Trophoblast cell (in vitro differentiated cells and primary cell): ENCODE results near the gene MCTP2. TPM values are rescaled to one million over a fixed set of nuclear protein-coding genes. Genes with fewer than 3 reads are reported as not detected.

Experiments used
- DNase-seq, 2 donors: peaks; one replicate each; pipeline ENCODE4 v3.0.0-alpha.2; 2016
- H2AFZ ChIP-seq: 2 replicates; pipeline ENCODE4 v1.6.1; 2013; ENCODE audit warnings: low read length, moderate library complexity, mild to moderate bottlenecking; ENCODE audit not compliant: insufficient read depth, poor library complexity
- H2AK5ac ChIP-seq: 2 replicates; pipeline ENCODE4 v1.6.1; 2013; ENCODE audit warnings: mild to moderate bottlenecking, low read length
- H2BK120ac ChIP-seq: 2 replicates; pipeline ENCODE4 v1.6.1; 2013; ENCODE audit warnings: low read length, mild to moderate bottlenecking, moderate library complexity; ENCODE audit not compliant: insufficient read depth, poor library complexity
- H2BK12ac ChIP-seq: 2 replicates; pipeline ENCODE4 v1.6.1; 2013; ENCODE audit warnings: mild to moderate bottlenecking, low read length, moderate library complexity
- H2BK5ac ChIP-seq: 2 replicates; pipeline ENCODE4 v1.6.1; 2013; ENCODE audit warnings: low read length, low read depth, moderate library complexity, mild to moderate bottlenecking; ENCODE audit not compliant: poor library complexity
- H3K14ac ChIP-seq: 2 replicates; pipeline ENCODE4 v1.6.1; 2013; ENCODE audit warnings: mild to moderate bottlenecking, low read length
- H3K18ac ChIP-seq: 2 replicates; pipeline ENCODE4 v1.6.1; 2013; ENCODE audit warnings: mild to moderate bottlenecking, low read length
- H3K23ac ChIP-seq: 2 replicates; pipeline ENCODE4 v1.6.1; 2013; ENCODE audit warnings: low read length
- H3K27ac ChIP-seq: 2 replicates; pipeline ENCODE4 v1.5.1; 2013; ENCODE audit warnings: low read depth, mild to moderate bottlenecking, inconsistent platforms, low read length, moderate library complexity
- H3K27me3 ChIP-seq: 2 replicates; pipeline ENCODE4 v1.6.1; 2013; ENCODE audit warnings: inconsistent platforms, mild to moderate bottlenecking, low read length, moderate library complexity; ENCODE audit not compliant: insufficient read depth
- H3K36me3 ChIP-seq, 2 experiments: 1 replicate in 1 of 2; 2 replicates in 1 of 2; pipeline ENCODE4 v1.6.1; 2013; ENCODE audit warnings: low read length in 2 of 2, mild to moderate bottlenecking in 2 of 2, moderate library complexity in 1 of 2; ENCODE audit not compliant: insufficient read depth in 2 of 2, control insufficient read depth in 1 of 2
- H3K4ac ChIP-seq: 2 replicates; pipeline ENCODE4 v1.6.1; 2013; ENCODE audit warnings: low read depth, mild to moderate bottlenecking, low read length, moderate library complexity
- H3K4me1 ChIP-seq, 2 experiments: 1 replicate in 1 of 2; 2 replicates in 1 of 2; pipeline ENCODE4 v1.6.1; 2013; ENCODE audit warnings: low read length in 2 of 2, mild to moderate bottlenecking in 2 of 2, moderate library complexity in 1 of 2; ENCODE audit not compliant: insufficient read depth in 2 of 2, control insufficient read depth in 1 of 2
- H3K4me2 ChIP-seq: 2 replicates; pipeline ENCODE4 v1.6.1; 2013; ENCODE audit warnings: inconsistent platforms, mild to moderate bottlenecking, low read length, moderate library complexity
- H3K4me3 ChIP-seq: 2 replicates; pipeline ENCODE4 v1.5.1; 2013; ENCODE audit warnings: mild to moderate bottlenecking, low read depth, low read length, inconsistent platforms
- H3K79me1 ChIP-seq: one replicate; pipeline ENCODE4 v1.6.1; 2013; ENCODE audit warnings: low read length
- H3K79me2 ChIP-seq: 2 replicates; pipeline ENCODE4 v1.6.1; 2013; ENCODE audit warnings: low read length, mild to moderate bottlenecking; ENCODE audit not compliant: control insufficient read depth, insufficient read depth, poor library complexity
- H3K9ac ChIP-seq: 2 replicates; pipeline ENCODE4 v1.6.1; 2013; ENCODE audit warnings: mild to moderate bottlenecking, low read length
- H3K9me3 ChIP-seq: 2 replicates; pipeline ENCODE4 v1.6.1; 2013; ENCODE audit warnings: low read depth, mild to moderate bottlenecking, control low read depth, inconsistent platforms, low read length; ENCODE audit not compliant: insufficient read depth
- H4K12ac ChIP-seq: 2 replicates; pipeline ENCODE4 v1.6.1; 2013; ENCODE audit warnings: low read depth, mild to moderate bottlenecking, low read length, moderate library complexity
- H4K8ac ChIP-seq: 2 replicates; pipeline ENCODE4 v1.6.1; 2013; ENCODE audit warnings: low read depth, mild to moderate bottlenecking, low read length, moderate library complexity
- H4K91ac ChIP-seq: one replicate; pipeline ENCODE4 v1.6.1; 2013; ENCODE audit warnings: low read depth, mild to moderate bottlenecking, low read length, moderate library complexity
- WGBS: extraction: QIAGEN DNeasy Blood & Tissue Kit; methylation state at CpG from one replicate; pipeline ENCODE4 v1.1.7; 2013; ENCODE audit warnings: missing lambda C conversion rate; ENCODE audit not compliant: insufficient read length, insufficient coverage; ENCODE audit errors: extremely low coverage; 5-methylcytosine and 5-hydroxymethylcytosine counted together
- polyA plus RNA-seq: library from polyadenylated mRNA; stranded (reverse); fragments of 200-250 nt; gene quantifications from 2 replicates; pipeline ENCODE4 v1.2.3, GENCODE V29; 2013

MCTP2 gene, protein sequence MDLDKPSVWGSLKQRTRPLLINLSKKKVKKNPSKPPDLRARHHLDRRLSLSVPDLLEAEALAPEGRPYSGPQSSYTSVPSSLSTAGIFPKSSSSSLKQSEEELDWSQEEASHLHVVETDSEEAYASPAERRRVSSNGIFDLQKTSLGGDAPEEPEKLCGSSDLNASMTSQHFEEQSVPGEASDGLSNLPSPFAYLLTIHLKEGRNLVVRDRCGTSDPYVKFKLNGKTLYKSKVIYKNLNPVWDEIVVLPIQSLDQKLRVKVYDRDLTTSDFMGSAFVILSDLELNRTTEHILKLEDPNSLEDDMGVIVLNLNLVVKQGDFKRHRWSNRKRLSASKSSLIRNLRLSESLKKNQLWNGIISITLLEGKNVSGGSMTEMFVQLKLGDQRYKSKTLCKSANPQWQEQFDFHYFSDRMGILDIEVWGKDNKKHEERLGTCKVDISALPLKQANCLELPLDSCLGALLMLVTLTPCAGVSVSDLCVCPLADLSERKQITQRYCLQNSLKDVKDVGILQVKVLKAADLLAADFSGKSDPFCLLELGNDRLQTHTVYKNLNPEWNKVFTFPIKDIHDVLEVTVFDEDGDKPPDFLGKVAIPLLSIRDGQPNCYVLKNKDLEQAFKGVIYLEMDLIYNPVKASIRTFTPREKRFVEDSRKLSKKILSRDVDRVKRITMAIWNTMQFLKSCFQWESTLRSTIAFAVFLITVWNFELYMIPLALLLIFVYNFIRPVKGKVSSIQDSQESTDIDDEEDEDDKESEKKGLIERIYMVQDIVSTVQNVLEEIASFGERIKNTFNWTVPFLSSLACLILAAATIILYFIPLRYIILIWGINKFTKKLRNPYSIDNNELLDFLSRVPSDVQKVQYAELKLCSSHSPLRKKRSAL
- 3.0 and 3.3 TPM in 2 replicates for polyA plus RNA-seq

DNA sequence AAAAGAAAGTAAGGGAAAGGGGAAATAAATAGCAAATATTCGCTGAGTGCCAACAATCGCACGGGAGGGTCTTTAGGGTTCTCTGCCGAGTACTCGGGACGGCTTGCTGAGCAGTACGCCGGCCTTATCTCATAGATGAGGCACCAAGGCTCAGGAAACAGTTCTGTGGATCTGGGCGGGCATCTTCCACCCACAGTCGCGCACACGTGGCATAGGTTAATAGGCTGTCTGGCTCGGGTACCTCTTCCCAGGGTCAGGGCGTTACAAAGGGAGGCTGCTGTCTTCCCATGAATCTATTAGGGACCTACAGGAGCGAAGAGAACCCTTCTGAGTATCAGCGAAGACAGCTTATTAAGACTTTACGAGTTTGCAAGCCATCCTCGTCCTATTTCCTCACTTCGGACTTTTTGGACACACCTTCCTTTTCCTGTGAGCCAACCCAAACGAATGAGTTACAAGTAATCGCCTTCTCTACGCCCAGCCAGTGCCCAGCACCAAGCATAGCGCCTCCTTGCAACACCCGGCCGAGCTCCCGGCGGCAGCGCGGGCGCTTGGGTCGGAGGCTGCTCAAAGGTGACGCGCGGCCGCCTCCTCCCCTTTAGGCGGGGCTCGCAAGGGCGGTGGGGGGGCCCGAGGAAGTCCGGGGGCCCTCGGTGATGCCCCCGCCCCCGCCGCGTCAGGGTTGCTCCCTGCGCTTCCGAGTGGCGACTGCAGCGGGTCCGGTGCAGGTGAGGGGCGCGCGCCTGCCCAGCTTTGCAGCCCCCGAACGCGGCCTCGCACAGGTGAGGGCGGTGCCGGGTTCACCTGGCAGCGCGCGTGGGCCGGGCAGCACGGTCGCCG is at the start of gene MCTP2:
TSS of gene MCTP2 (plus strand) at position 679 of the 840 bp plus-strand sequence. CDS start 66,705 bp downstream, outside the sequence.
- no peaks in the 10 kb centered on the region for H3K36me3 ChIP-seq
- peak within 1 kb of the TSS; percentile 96 for H3K4me2 ChIP-seq
- H3K4ac ChIP-seq, result no peak within 1 kb of the TSS
- peak within 1 kb of the TSS; percentile 38 for H3K18ac ChIP-seq
- H3K4me1 ChIP-seq, result no peaks in the 10 kb centered on the region
- H2AK5ac ChIP-seq, result no peak within 1 kb of the TSS
- H4K8ac ChIP-seq, result peak within 1 kb of the TSS; percentile 74
- H3K4me3 ChIP-seq, result peak within 1 kb of the TSS; percentile 83
- no peak within 1 kb of the TSS for H3K23ac ChIP-seq
- peak within 1 kb of the TSS; percentile 19 for H3K27ac ChIP-seq
- H2BK12ac ChIP-seq, result no peak within 1 kb of the TSS
- peak within 1 kb of the TSS; percentile 91 for H2AFZ ChIP-seq
- peaks cover 2% of the 10 kb centered on the region for H3K79me2 ChIP-seq
- no peak within 1 kb of the TSS for H2BK120ac ChIP-seq
- no peaks in the 10 kb centered on the region for H3K27me3 ChIP-seq
- peak within 1 kb of the TSS; percentile 22 for H3K14ac ChIP-seq
- WGBS, result no CpG with 5 or more reads among the region's 66 CpGs
- H3K9me3 ChIP-seq, result no peaks in the 10 kb centered on the region
- no peak within 1 kb of the TSS for H3K9ac ChIP-seq
- peak within 1 kb of the TSS; percentile 84 for H4K12ac ChIP-seq
- H2BK5ac ChIP-seq, result peak within 1 kb of the TSS; percentile 1
- no peak within 1 kb of the TSS for H4K91ac ChIP-seq
- peaks cover 2% of the 10 kb centered on the region for H3K79me1 ChIP-seq
- DNase-seq, result peak; percentile 93

DNA sequence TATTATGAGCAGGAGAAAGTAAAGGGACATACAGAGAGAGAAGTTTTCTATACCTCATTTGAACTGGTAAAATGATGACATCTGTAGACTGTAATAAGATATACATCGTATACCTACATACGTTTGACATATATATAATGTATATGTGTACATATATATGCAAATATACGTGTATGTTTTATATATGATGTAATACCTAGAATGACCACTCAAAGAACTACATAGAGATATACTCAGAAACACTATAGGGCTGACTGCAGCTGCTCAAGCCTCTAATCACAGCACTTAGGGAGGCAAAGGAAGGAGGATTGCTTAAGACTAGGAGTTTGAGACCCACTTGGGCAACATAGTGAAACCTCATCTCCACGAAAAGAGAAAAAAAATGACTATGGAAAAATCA is 48.5 kb upstream of the MCTP2 start:
- no peaks in the 10 kb centered on the region for H3K36me3 ChIP-seq
- H2BK120ac ChIP-seq, result no peak overlapping the region
- H3K4ac ChIP-seq, result no peak overlapping the region
- no peak overlapping the region for H3K27ac ChIP-seq
- no peak overlapping the region for H3K23ac ChIP-seq
- no peak overlapping the region for H2BK5ac ChIP-seq
- no peak overlapping the region for H2BK12ac ChIP-seq
- no peaks in the 10 kb centered on the region for H3K79me2 ChIP-seq
- H3K9me3 ChIP-seq, result no peaks in the 10 kb centered on the region
- H3K9ac ChIP-seq, result no peak overlapping the region
- H3K4me2 ChIP-seq, result no peak overlapping the region
- H3K4me3 ChIP-seq, result no peak overlapping the region
- H4K12ac ChIP-seq, result no peak overlapping the region
- H3K18ac ChIP-seq, result no peak overlapping the region
- DNase-seq, result no peak
- no peaks in the 10 kb centered on the region for H3K4me1 ChIP-seq
- H2AK5ac ChIP-seq, result no peak overlapping the region
- H4K91ac ChIP-seq, result no peak overlapping the region
- H3K79me1 ChIP-seq, result no peaks in the 10 kb centered on the region
- H4K8ac ChIP-seq, result no peak overlapping the region
- no peaks in the 10 kb centered on the region for H3K27me3 ChIP-seq
- no CpG with 5 or more reads among the region's 4 CpGs for WGBS
- H2AFZ ChIP-seq, result no peak overlapping the region
- H3K14ac ChIP-seq, result no peak overlapping the region

DNA sequence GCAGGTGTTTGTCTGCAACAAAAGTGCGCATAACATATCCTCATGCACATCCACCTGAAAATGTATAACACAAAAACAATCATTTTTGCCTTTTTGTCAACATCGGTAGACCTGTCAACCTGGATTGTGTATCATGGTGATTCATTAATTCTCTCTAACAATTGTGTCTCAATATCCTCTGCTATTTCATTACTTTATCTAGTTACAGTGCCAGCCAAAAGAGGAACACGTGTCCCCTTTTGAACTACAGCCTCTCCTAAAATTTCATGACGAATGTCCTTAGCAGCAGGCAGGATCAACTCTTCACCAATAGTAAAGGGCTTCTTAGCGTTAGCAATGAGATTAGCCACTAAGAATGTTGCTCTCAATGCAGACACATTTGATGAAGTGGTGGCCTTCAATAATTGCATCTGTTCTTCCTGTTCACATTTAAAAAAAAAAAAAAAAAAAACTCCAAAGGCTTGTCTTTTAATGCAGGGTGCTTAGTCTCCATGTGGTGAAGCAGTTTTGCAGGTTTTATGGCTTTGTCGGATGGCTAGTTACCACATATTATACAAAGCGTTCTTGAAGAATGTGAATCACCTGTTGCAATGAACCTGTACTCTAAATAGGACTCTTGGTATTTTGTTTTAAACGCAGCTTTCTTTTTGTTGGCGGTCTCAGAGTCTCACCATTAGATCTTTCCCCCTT is 45.7 kb upstream of the MCTP2 start:
- WGBS, result no CpG with 5 or more reads among the region's 9 CpGs
- no peak overlapping the region for H2BK12ac ChIP-seq

More for the DNA sequence above, 45.7 kb upstream of the MCTP2 start:
- no peaks in the 10 kb centered on the region for H3K4me1 ChIP-seq
- peak in 1 of 2 donors; percentile 31 for DNase-seq
- no peak overlapping the region for H4K12ac ChIP-seq
- no peaks in the 10 kb centered on the region for H3K27me3 ChIP-seq
- H3K9me3 ChIP-seq, result no peaks in the 10 kb centered on the region
- no peak overlapping the region for H3K18ac ChIP-seq
- H3K79me2 ChIP-seq, result no peaks in the 10 kb centered on the region
- H2AFZ ChIP-seq, result no peak overlapping the region
- H3K23ac ChIP-seq, result no peak overlapping the region
- no peak overlapping the region for H2BK120ac ChIP-seq
- no peaks in the 10 kb centered on the region for H3K79me1 ChIP-seq
- no peak overlapping the region for H3K4me3 ChIP-seq
- H3K36me3 ChIP-seq, result no peaks in the 10 kb centered on the region
- no peak overlapping the region for H4K91ac ChIP-seq
- no peak overlapping the region for H3K4me2 ChIP-seq
- no peak overlapping the region for H3K4ac ChIP-seq
- no peak overlapping the region for H4K8ac ChIP-seq
- H2AK5ac ChIP-seq, result no peak overlapping the region
- H3K9ac ChIP-seq, result no peak overlapping the region
- H3K27ac ChIP-seq, result no peak overlapping the region
- no peak overlapping the region for H3K14ac ChIP-seq
- H2BK5ac ChIP-seq, result no peak overlapping the region
